ENCODE data around the gene PHYKPL. TPM values are rescaled to one million over a fixed set of nuclear protein-coding genes. Genes with fewer than 3 reads are reported as not detected.

Gene PHYKPL
- polyA plus RNA-seq, 1 donor (not counting 4 experiments of a cell fraction or from before 2014, with no cell fraction given) = 38.8 TPM

- FAIRE-seq = no peak
- Histone ChIP-seq H3K9ac (ENCODE audit: control insufficient read depth, extremely low read depth, insufficient read depth, low read length) (no peak overlapping the region), H3K4me3 (ENCODE audit: control insufficient read depth in 2 of 3, extremely low read depth in 1 of 3, insufficient read depth in 2 of 3, low read depth in 1 of 3, low read length in 3 of 3) (no peak overlapping the region), H4K20me1 (ENCODE audit: control insufficient read depth, extremely low read depth, insufficient read depth, low read length) (no peaks in the 10 kb centered on the region), H3K27ac (ENCODE audit: control insufficient read depth, insufficient read depth, low read length) (no peak overlapping the region), H3K4me2 (ENCODE audit: control insufficient read depth, extremely low read depth, insufficient read depth, low read depth, low read length) (no peak overlapping the region), H2AFZ (ENCODE audit: control insufficient read depth, low read length) (no peak overlapping the region), H3K9me1 (ENCODE audit: control insufficient read depth, extremely low read depth, insufficient read depth, low read length) (no peaks in the 10 kb centered on the region), H3K4me1 (ENCODE audit: control insufficient read depth, extremely low read depth, insufficient read depth, low read length) (no peaks in the 10 kb centered on the region), H3K79me2 (ENCODE audit: control insufficient read depth, insufficient read depth, low read length) (no peaks in the 10 kb centered on the region), H3K27me3 (ENCODE audit: control insufficient read depth, extremely low read depth, insufficient read depth, low read length) (peaks cover 9% of the 10 kb centered on the region), H3K36me3 (ENCODE audit: control insufficient read depth in 2 of 2, extremely low read depth in 1 of 2, insufficient read depth in 2 of 2, low read length in 2 of 2) (no peaks in the 10 kb centered on the region), H3K9me3 (ENCODE audit: control insufficient read depth, low read depth, low read length) (peaks cover 4% of the 10 kb centered on the region)
- TF ChIP-seq CTCF (optimal IDR thresholded peaks at IDR 0.05 in 1 of 3, IDR thresholded peaks at IDR 0.05 in 1 of 3, conservative IDR thresholded peaks at IDR 0.05 in 1 of 3; ENCODE audit: extremely low read depth in 1 of 3, insufficient read depth in 2 of 3, low read length in 3 of 3) (no peak), EZH2 (IDR thresholded peaks at IDR 0.05; ENCODE audit: low read length) (no peak)
- dilution Hi-C loops (cut with MboI; ENCODE audit: extremely low pct_ligation_motif_present, low sequenced_read_pairs) = no loop called here
- DNase-seq (ENCODE audit: low read depth, low spot score) = no peak
Measured at GRCh38 chr5:178281331-178281730, 48.7 kb upstream of the PHYKPL start.

GRCh38 chr5:178280631-178281030, 48.0 kb upstream of the PHYKPL start:
- Histone ChIP-seq H3K27ac (ENCODE audit: control insufficient read depth, insufficient read depth, low read length) (no peak overlapping the region), H3K9me1 (ENCODE audit: control insufficient read depth, extremely low read depth, insufficient read depth, low read length) (no peaks in the 10 kb centered on the region), H3K4me1 (ENCODE audit: control insufficient read depth, extremely low read depth, insufficient read depth, low read length) (no peaks in the 10 kb centered on the region), H2AFZ (ENCODE audit: control insufficient read depth, low read length) (no peak overlapping the region), H3K9ac (ENCODE audit: control insufficient read depth, extremely low read depth, insufficient read depth, low read length) (no peak overlapping the region), H3K4me2 (ENCODE audit: control insufficient read depth, extremely low read depth, insufficient read depth, low read depth, low read length) (no peak overlapping the region), H4K20me1 (ENCODE audit: control insufficient read depth, extremely low read depth, insufficient read depth, low read length) (no peaks in the 10 kb centered on the region), H3K79me2 (ENCODE audit: control insufficient read depth, insufficient read depth, low read length) (no peaks in the 10 kb centered on the region), H3K27me3 (ENCODE audit: control insufficient read depth, extremely low read depth, insufficient read depth, low read length) (peaks cover 5% of the 10 kb centered on the region), H3K4me3 (ENCODE audit: control insufficient read depth in 2 of 3, extremely low read depth in 1 of 3, insufficient read depth in 2 of 3, low read depth in 1 of 3, low read length in 3 of 3) (no peak overlapping the region), H3K36me3 (ENCODE audit: control insufficient read depth in 2 of 2, extremely low read depth in 1 of 2, insufficient read depth in 2 of 2, low read length in 2 of 2) (no peaks in the 10 kb centered on the region), H3K9me3 (ENCODE audit: control insufficient read depth, low read depth, low read length) (peaks cover 6% of the 10 kb centered on the region)
- no peak for FAIRE-seq
- dilution Hi-C loops (cut with MboI; ENCODE audit: extremely low pct_ligation_motif_present, low sequenced_read_pairs) = no loop called here
- DNase-seq (ENCODE audit: low read depth, low spot score) = no peak
- no peak for TF ChIP-seq CTCF (optimal IDR thresholded peaks at IDR 0.05 in 1 of 3, IDR thresholded peaks at IDR 0.05 in 1 of 3, conservative IDR thresholded peaks at IDR 0.05 in 1 of 3; ENCODE audit: extremely low read depth in 1 of 3, insufficient read depth in 2 of 3, low read length in 3 of 3)
- TF ChIP-seq EZH2 (IDR thresholded peaks at IDR 0.05; ENCODE audit: low read length) = no peak
